CD1c-positive myeloid dendritic cell (primary cell): Measurements from ENCODE around the gene FBXW2.
"Not testable (repeated sequence)": the region's sequence is repeated elsewhere in the genome, so short reads cannot be mapped to it uniquely, and the experiment has no call there.

ENCODE experiments used
- DNase-seq: peaks from one replicate; pipeline ENCODE4 v3.0.0-alpha.2; 2016; ENCODE audit errors: extremely low spot score

Gene FBXW2, protein sequence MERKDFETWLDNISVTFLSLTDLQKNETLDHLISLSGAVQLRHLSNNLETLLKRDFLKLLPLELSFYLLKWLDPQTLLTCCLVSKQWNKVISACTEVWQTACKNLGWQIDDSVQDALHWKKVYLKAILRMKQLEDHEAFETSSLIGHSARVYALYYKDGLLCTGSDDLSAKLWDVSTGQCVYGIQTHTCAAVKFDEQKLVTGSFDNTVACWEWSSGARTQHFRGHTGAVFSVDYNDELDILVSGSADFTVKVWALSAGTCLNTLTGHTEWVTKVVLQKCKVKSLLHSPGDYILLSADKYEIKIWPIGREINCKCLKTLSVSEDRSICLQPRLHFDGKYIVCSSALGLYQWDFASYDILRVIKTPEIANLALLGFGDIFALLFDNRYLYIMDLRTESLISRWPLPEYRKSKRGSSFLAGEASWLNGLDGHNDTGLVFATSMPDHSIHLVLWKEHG

DNA sequence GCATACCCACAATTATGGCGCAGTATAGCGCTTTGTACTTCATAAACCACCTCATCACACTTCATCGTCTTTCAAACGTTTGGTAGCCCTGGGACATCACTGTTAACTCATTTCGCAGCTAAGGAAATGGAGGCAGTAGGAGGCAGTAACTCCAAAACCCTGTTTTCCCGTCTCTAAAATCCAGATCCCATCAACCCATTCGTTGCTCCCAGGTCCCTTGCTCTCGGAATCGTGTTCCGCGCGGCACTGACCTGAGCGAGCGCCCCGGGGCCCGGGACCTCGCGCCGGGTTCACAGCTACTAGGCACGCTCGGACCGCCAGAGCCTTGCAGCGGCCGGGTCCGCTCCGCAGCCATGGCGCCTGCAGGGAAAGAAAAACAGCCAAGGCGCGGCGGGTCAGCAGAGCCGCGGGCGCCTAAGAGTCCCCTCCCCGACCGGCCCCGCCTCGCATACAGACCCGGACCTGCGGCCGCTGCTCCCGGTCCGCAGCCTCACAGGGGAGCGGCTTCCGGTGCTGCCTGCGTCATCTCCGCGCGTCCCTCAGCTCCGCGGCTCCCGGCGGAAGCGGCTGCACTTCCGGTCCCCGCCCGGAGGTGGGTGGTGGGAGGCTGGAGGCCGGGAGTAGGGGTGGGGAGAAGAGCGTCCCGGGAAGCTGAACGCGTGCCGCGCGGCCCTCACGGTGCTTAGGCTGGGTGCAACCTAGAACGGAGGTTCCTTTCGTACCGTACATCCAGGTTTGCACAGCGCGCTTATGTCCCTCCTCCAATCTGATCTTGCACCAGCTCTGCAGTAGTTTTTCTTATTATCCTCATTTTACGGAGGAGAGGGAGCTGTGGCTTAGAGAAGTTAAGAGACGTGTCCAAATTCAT, at the start of gene FBXW2:
TSS of gene FBXW2 (minus strand) at position 519 of the 868 bp plus-strand sequence. CDS start 5,158 bp downstream, outside the sequence.
- DNase-seq, result peak; percentile 96

DNA sequence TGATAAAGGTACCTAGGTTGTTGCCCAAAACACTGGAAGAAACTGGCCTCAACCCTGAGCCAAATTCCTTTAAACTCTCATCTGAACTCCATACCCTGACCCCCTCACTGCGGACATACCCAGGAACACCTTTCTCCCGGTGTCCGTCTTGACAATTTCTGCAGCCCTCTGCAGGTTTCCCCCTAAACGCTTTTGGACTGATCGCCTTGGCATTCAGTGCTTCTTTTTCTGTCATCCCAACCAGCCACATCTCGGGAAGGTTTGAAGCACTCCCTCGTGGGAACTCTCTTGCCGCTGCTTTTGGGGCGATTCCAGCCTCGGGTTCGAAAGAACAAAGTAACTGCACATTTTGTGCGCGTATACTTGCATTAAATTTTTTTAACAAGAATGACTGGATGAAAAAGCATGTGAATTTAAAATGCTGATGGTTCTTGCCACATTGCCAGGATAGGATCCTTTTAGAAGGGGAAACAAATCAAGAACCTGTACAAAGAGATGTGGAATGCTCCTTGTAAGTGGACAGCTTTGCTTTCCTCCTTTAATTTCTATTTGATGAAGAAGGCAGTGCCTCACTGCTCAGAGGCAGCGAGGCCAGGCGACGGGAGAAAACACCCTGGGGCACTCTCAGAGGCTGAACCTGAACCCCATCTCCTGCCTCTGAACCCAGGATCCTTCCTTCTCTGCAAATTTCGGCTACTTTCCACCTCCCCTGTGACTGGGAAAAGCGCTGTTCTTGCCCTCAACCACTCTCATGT, 48.9 kb upstream of the FBXW2 start:
- no peak for DNase-seq

DNA sequence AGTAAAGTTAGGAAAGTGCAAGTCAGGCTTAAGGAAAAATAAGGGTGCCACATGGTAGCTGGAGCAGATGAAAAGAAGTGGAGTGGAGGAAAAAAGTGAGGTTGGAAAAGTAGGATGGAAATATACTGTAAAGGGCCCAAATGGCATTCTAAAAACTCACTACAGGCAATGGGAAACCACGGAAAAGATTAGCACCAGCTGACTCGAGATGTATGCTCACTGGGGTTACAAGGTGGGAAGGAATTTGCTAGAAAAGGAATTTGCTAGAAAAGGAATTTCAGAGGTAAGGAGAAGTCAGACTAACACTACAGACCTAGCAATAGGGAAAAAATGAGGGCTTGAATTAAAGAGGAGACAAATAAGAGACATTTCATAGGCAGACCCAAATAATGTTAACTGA, 45.9 kb upstream of the FBXW2 start:
- no peak for DNase-seq

DNA sequence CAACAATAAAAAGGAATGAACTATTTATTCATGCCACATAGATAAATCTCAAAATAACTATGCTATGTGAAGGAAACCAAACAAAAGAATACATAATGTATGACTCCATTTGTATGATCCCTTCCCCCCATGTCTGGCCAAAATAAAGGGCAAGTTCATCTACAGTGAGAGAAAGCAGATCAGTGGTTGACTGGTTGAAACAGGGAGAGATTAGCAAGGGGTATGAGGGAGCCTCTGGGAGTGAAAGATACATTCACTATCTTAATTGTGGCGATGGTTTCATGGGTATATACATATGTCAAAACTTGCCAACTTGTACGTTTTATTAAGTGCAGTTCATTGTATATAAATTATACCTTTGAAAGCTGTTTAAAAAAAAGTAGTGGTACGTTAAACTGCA, 44.7 kb upstream of the FBXW2 start:
- no peak for DNase-seq

DNA sequence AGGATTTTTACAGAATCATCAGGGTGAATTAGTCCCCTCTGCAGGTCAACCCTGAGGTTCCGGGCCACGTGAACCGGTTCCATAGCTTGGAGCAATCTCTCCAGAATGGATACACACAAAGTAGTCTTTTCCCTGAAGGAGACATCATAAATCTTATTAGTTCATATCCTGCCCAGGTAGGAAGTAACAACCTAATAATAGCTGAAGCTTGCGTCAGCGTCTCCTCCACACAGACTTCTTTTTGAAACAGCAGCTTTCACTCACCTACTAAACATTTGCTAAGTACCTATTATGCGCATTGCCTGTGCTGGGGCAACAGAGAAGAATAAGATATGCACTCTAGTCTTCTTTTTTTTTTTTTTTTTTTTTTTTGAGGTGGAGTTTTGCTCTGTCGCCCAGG, 40.1 kb upstream of the FBXW2 start:
- no peak for DNase-seq

DNA sequence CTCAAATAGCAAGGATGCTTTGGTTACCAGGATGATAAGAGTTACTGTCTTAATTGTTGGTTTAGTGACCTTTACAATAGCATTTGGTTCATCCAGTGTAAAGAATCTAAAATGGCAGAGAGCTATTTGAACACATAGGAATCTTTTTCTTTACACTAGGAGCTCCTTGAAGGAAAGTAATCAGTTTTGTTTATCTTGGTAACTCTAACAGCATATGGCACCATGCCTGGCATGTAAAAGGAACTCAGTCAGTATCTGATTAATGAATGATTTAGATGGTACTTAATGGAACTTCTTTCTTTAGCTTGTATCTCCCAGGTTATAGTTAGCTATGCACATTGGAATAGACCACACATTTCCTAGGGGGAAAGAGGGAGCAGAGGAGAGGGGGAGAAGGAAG, 39.6 kb upstream of the FBXW2 start:
- DNase-seq, result no peak

DNA sequence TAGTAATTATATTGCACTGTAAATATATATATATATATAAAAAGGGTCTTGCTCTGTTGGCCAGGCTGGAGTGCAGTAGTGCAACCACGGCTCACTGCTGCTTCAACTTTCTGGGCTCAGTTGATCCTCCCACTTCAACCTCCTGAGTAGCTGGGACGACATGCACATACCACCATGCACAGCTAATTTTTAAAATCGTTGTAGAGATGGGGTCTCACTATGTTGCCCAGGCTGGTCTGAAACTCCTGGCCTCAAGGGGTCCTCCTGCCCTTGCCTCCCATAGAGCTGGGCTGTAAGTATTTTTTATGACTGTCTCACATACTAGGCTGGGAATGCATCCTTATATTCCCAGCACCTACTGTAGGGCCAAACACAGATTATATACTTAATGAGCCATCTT, 37.6 kb upstream of the FBXW2 start:
- no peak for DNase-seq

DNA sequence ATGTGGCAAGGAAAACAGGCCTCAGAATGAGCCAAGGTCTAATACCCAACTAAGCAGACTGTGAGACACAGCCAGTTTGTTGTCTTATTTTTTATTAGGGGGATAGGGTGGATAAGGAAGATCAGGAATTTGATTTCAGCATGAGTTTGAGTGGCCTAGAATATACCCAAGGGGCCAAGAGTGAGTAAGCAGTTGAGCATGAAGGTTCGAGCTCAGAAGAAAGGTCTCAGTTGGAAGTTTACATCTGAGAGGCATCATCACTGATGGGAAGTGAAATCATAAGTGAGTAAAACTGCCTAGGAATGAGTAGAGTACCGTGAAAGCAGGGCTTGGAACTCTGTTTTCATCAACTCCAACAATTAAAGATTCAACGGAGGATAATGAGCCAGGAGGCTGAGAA, 36.9 kb upstream of the FBXW2 start:
- DNase-seq, result no peak

DNA sequence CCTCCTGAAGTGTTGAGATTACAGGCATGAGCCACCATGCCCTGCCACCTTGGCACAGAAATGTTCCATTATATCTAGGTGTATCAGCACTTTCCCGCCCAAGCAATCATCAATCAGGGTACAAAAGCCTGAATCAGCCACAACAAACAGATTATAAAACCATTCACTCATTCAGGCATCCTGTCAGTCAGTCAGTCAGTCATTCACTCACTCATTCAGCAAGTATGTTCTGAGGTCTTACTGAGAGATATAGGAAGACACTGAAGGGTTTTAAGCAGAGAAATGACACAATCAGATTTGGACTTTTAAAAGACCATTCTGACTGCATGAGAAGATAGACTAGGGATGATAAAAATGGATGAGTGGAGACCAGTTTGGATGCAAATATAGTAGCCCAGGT, 36.4 kb upstream of the FBXW2 start:
- no peak for DNase-seq

DNA sequence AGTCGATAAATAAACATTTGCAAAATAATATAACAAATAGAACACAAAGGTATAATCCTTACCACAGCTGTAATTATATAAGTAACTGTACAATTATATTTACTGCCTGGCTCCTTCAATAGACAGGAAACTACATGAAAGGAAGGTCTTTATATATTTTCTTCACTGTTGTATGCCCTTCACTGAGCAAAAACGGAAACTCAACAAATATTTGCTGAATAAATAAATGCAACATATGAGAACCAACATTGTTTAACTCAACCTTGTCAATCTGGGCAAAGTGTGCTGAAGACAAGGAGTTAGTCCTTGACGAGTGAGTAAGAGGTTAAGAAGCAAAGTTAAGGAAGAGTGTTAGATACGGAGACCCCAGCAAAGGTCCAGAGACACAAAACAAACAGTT, 26.9 kb upstream of the FBXW2 start:
- no peak for DNase-seq

DNA sequence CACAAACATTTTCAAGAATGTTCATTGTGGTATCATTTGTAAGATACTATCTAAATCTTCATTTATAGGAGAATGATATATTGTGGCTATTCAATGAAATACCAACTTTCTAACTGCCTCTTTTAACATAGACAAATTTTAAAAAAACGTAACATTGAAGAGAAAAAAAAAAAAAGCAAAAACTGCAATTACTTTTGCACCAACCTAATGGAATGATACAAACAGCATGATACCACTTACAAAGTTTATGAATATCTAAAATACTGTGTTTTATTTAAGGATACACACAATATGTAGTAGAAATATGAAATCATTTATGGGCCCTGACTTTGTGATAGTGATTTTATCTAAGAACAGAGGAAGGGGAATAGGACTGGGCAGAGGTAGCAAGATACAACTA, 25.4 kb upstream of the FBXW2 start:
- DNase-seq, result no peak

DNA sequence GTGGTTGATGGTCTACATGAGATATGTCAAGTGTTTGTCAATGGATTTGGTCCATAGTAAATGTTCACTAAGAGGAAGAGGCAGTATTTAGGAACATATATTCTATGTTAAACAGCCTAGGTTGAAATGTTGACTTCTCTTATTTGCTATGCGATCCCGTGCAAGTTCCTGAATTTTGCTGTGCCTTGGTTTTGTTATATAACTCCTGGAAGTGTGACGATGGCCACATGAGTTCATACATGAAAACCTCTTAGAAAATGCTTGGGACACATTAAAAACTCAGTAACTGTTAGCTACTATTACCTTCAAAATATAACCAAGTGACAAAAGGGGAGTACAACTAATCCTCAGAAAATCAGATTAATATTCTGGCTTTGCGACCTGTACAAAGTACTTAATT, 21.9 kb upstream of the FBXW2 start:
- DNase-seq, result peak; percentile 7

DNA sequence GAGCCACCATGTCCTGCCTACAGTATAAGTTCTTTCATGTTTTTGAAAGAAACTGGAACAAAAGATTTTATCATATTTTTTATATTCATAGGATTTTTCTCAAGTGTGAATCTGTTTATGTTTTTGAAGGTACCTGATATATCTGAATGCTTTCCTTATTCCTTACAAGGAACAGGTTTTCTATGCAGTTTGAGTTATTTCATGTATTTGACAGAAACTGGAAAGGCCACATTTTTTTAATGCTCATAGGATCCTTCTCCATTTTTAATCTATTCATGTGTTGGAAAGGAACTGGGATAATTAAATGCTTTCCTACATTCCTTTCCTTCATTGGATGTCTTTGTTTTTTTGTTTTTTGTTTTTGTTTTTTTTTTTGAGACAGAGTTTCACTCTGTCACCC, 15.7 kb upstream of the FBXW2 start:
- DNase-seq, result no peak

DNA sequence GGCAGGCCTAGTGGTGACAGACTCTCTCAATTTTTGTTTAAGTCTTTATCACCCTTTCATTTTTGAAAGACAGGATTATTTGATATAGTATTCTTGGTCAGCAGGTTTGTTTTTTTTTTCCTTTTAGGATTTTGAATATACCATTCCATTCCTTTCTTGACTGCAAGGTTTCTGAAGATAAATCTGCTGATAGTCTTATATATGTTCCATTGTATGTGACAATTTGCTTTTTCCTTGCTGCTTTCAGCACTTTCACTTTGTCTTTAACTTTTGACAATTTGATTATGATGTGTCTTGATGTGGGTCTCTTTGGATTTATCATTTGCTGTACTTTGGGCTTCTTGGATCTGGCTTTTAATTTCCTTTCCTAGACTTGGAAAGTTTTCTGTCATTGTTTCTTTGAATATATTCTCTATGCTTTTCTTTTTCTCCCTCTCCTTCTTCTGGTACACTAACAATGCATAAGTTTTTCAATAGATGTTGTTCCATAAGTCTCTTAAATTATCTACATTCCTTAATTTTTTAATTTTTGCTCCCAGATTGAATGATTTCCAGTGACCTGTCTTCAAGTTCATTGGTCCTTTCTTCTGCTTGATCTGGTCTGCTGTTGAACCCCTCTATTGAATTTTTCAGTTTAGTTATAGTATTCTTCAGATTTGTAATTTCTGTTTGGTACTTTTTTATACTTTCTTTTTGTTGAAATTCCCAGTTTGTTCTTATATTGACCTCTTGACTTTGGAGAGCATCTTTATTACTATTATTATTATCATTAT, 14.6 kb upstream of the FBXW2 start:
- no peak for DNase-seq

DNA sequence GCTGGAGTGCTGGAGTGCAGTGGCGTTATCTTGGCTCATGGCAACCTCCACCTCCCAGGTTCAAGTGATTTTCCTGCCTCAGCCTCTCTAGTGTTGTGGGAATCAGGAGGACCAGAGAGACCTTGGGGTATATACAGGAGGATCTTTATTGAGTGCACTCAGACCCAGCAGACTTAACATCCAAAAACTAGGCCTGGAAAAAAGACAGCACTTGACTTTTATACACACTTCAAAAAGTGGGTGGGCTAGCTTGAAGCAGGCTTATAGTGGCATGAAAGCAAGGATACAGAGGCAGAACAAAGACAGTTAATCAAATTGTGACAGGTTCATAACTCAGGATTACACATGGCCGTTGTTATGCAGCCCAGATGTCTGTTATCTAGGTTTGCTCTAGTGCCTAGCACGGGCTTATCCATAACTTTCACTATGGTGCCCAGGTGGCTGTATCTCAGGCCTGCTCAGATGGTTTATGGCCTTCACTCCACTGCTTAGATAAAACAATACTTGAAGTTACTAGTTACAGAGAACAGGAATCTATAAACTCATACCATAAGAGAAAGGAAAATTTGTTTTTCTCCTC, 11.7 kb upstream of the FBXW2 start:
- DNase-seq, result not testable (repeated sequence)

DNA sequence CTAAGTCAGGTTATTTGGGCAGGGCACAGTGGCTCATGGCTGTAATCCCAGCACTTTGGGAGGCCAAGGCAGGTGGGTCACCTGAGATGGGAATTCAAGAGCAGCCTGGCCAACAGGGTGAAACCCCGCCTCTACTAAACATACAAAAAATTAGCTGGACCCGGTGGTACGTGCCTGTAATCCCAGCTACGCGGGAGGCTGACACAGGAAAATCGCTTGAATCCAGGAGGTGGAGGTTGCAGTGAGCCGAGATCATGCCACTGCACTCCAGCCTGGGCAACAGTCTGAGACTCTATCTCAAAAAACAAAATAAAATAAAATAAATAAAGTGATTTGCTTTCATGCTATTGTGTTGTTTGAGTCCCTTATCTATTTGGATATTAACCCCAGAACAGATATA, 8.2 kb upstream of the FBXW2 start:
- no peak for DNase-seq

DNA sequence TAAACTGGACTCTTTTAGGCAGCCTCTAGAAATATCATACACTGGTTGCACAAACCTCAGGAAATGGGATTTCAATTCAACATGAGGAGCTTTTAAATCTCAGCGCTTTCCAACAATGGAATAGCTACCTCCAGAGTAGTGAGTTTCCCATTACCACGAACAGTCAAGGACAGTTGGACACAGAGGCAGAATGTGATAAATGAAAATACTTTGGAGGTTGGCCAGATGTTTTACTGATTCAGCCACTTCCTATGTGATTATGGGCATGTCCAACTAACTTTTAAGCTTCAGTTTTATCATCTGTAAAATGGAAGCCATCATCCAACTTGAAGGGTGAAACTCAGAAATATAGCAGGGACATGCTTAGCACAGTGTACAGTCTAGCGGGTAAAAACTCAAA, 2.1 kb downstream of the FBXW2 start:
- no peak for DNase-seq

DNA sequence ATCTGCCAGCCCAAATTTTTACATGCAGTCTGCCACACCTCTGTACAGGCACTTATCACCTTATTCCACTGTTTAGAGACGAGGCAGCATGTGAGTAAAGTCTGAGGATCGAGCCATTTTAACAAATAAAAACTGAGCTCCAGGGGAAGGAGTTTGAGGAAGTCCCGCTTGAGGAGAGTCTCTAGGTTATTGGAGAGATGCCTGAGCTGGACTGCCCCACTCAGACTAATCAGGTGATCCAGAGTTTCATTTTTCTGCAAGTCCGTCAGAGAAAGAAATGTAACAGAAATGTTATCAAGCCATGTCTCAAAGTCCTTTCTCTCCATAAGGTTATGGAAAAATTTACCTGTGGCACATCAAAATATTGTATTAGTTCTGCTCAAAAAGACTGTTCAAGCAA, 5.3 kb downstream of the FBXW2 start:
- DNase-seq, result no peak

DNA sequence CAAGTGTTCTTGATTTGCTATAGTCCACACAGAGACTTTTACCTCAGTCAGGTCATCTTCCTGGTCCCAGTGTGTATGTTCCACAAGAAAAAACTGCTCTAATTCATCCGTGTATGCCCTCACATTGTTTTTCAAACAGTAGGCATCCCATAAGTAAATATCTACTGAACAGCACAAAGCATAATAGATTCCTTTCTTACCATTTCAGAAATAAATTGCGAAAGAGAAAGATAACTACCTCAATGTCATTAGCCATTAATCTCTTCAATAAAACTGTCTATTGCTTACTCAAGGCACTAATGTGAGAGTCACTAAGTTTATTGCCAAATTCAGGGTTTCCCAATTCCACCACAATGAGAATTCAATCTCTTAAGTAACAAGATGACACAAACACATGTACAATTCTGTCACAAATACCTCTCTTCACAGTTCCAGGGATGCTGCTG, 9.6 kb downstream of the FBXW2 start:
- DNase-seq, result peak; percentile 14

DNA sequence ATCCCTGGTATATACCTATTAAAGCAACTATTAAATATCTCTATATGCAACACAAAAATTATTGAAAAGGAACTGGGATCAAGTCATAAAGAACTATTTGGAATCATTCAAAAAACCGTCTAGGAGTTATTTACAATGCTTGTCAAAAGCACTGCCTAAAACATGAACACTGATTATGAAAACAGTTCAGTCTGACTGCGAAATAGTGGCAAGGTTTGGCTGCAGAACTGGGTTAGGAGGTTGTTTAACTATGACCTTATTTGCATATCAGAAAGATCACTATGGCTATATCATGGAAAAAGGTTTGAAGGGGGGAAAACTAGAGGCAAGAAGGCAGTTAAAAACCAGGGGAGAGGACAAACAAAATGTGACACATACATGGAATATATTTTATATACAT, 12.0 kb downstream of the FBXW2 start:
- no peak for DNase-seq

DNA sequence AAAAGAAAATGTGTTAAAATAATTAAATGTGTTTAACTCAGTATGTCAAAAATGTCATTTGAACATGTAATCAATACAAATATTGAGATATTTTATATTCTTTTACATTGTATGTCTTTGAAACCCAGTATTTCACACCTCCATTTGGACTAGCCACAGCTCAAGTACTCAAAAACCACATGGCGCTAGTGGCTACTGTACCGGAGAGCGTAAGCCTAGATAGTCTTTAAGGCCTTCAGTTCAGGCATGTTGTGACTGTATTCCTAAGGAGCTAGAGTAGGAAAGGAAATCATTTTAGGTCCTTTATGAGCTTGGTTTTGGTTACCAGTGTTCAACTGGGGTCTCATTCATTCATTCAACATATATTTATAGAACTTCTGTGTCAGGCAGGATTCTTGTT, 12.8 kb downstream of the FBXW2 start:
- DNase-seq, result no peak
